Activated T-helper 1 cell treated with anti-CD3 and anti-CD28 coated beads, Interleukin-12 subunit alpha, Interleukin-12 subunit beta, Interleukin-2, Interleukin-4 antibody, amounts not matched to agents 30 ng/mL and 10 ng/mL and 1 ng/mL, durations not matched to agents 14 hours and 24 hours and 36 hours (primary cell): ENCODE measurements around the gene ACHE. TPM values are rescaled to one million over a fixed set of nuclear protein-coding genes. Genes with fewer than 3 reads are reported as not detected.
"Not testable (repeated sequence)": the region's sequence is repeated elsewhere in the genome, so short reads cannot be mapped to it uniquely, and the experiment has no call there.

Experiments
- DNase-seq: peaks from one replicate; pipeline ENCODE4 v3.0.0; 2021; ENCODE audit warnings: low spot score
- H3K27ac Mint-ChIP-seq: one replicate; pipeline ENCODE4 v1.8.0; 2021; ENCODE audit warnings: mild to moderate bottlenecking, mixed read lengths
- H3K27me3 Mint-ChIP-seq: one replicate; pipeline ENCODE4 v1.8.0; 2022; ENCODE audit warnings: mild to moderate bottlenecking, moderate library complexity, mixed read lengths; ENCODE audit not compliant: insufficient read depth
- H3K36me3 Mint-ChIP-seq: one replicate; pipeline ENCODE4 v1.8.0; 2021; ENCODE audit warnings: low read depth, mixed read lengths
- H3K4me1 Mint-ChIP-seq: one replicate; pipeline ENCODE4 v1.8.0; 2021; ENCODE audit warnings: low read depth, mixed read lengths
- H3K4me3 Mint-ChIP-seq: one replicate; pipeline ENCODE4 v1.8.0; 2021; ENCODE audit warnings: mild to moderate bottlenecking, moderate library complexity, mixed read lengths
- H3K9me3 Mint-ChIP-seq: one replicate; pipeline ENCODE4 v1.8.0; 2021; ENCODE audit warnings: mixed read lengths
- intact Hi-C: fragments of 100-400 bp; cut with micrococcal nuclease; formaldehyde crosslinking; loops from one replicate; pipeline ENCODE4 v1.15.1; 2024
- total RNA-seq: library from RNA; stranded (reverse); gene quantifications from 2 replicates; pipeline ENCODE4 v1.2.3, GENCODE V29; 2022

Gene ACHE
- total RNA-seq, result 0.17 and 0.21 TPM in 2 replicates

DNA sequence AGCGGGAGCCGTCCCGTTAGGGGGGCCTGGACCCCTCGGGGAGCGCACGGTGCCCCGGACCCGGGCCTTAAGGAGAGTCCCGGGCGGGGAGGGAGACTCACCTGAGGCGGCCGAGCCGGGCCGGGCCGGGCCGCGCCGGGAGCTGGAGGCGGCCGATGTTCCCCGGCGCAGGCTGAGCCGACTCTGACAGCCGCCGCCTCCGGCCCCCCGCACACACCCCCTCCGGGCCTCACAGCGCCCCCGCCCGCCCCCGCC lies at the start of gene ACHE:
TSS of gene ACHE (minus strand) at position 188 of the 255 bp plus-strand sequence. CDS start 1,656 bp downstream, outside the sequence.
- intact Hi-C loops, result loop anchor here (5.0 to 10.0 kb wide), 3 partner anchors 72 to 389 kb away; partner anchors contain the start of gene MUC12
- Mint-ChIP-seq H3K9me3 (no peaks in the 10 kb centered on the region), H3K4me1 (peaks cover 13% of the 10 kb centered on the region), H3K36me3 (peaks cover 3% of the 10 kb centered on the region), H3K27ac (peak within 1 kb of the TSS; percentile 27), H3K27me3 (peaks cover 58% of the 10 kb centered on the region), H3K4me3 (peak within 1 kb of the TSS; percentile 69)
- no peak for DNase-seq

DNA sequence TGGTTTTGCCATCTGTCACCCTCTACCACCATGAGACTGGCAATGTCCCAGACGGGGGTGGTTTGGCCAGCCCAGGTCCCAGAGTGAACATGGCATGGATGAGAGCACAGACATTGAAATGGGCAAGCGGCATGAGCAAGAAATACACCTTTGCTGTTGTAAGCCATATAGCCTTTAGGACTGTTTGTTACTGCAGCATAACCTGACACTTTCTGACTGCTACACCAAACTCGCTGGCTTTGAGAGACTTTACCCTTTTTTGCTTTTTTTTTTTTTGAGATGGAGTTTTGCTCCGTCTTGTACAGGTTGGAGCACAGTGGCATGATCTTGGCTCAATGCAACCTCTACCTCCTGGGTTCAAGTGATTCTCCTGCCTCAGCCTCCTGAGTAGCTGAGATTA lies 48.5 kb upstream of the ACHE start:
- Mint-ChIP-seq H3K36me3 (no peaks in the 10 kb centered on the region), H3K4me1 (no peaks in the 10 kb centered on the region), H3K4me3 (no peak overlapping the region), H3K27me3 (peaks cover 5% of the 10 kb centered on the region), H3K27ac (no peak overlapping the region), H3K9me3 (peaks cover 8% of the 10 kb centered on the region)
- intact Hi-C loops, result no loop called here
- DNase-seq, result no peak

- no peaks in the 10 kb centered on the region for H3K4me1 Mint-ChIP-seq
- peaks cover 3% of the 10 kb centered on the region for H3K27me3 Mint-ChIP-seq
- H3K27ac Mint-ChIP-seq, result no peak overlapping the region
- H3K4me3 Mint-ChIP-seq, result no peak overlapping the region
- no peaks in the 10 kb centered on the region for H3K36me3 Mint-ChIP-seq
- intact Hi-C loops, result no loop called here
- no peak for DNase-seq
- H3K9me3 Mint-ChIP-seq, result peaks cover 10% of the 10 kb centered on the region
Measured at GRCh38 chr7:100943693-100944092, 48.0 kb upstream of the ACHE start.

DNA sequence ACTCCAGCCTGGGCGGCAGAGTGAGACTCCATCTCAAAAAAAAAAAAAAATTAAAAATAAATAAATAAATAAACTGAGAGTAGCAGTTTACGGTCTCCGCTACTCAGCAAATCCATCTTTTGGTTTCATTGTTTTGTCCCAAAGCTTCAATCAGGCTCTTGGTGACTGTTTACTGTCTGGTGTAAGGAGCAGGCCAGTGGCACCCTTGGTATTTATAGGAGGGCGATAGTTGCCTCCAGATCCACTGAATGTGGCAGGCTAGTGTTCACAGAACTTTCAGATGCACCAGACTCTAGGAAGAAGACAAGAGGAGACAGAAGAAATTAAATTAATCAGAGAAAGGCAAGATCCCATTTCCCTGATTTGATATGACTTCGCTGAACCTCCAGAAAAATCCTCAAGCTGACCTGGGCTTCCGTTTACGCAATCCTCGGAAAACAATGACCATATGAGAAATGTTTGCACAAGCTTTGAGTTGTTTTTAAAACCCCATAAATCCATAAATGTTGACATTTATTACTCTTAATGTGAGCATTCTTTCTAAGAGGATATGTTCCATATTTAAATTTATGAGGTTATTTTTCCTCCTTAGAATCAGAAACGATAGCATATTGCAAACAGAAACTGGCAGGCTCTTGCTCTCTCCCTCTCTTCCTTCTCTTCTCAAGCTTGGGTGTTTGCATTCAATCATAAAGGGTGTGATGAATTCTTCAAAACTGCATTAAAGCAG lies 46.5 kb upstream of the ACHE start:
- no peak for DNase-seq
- H3K36me3 Mint-ChIP-seq, result no peaks in the 10 kb centered on the region
- peaks cover 2% of the 10 kb centered on the region for H3K27me3 Mint-ChIP-seq
- intact Hi-C loops, result no loop called here
- no peak overlapping the region for H3K27ac Mint-ChIP-seq
- peaks cover 10% of the 10 kb centered on the region for H3K9me3 Mint-ChIP-seq
- H3K4me1 Mint-ChIP-seq, result no peaks in the 10 kb centered on the region
- no peak overlapping the region for H3K4me3 Mint-ChIP-seq

DNA sequence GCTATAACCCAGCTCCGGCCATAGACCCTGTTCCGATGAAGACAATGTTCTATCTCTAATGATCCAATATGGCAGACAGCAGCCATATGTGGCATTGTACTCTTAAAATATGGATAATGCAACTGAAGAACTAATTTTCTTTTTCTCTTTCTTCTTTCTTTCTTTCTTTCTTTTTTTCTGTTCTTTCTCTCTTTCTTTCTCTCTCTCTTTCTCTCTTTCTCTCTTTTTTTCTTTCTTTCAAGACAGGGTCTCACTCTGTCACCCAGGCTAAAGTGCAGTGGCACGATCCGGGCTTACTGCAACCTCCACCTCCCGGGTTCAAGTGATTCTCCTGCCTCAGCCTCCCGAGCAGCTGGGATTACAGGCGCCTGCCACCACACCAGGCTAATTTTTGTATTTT lies 40.5 kb upstream of the ACHE start:
- H3K4me3 Mint-ChIP-seq, intact Hi-C loops, H3K27me3 Mint-ChIP-seq, DNase-seq, H3K36me3 Mint-ChIP-seq, H3K27ac Mint-ChIP-seq, H3K9me3 Mint-ChIP-seq, H3K4me1 Mint-ChIP-seq: not testable (repeated sequence)

- H3K9me3 Mint-ChIP-seq, H3K36me3 Mint-ChIP-seq, H3K27me3 Mint-ChIP-seq, intact Hi-C loops, H3K4me1 Mint-ChIP-seq, DNase-seq, H3K27ac Mint-ChIP-seq, H3K4me3 Mint-ChIP-seq: not testable (repeated sequence)
Measured at GRCh38 chr7:100935381-100935780, 39.7 kb upstream of the ACHE start.

DNA sequence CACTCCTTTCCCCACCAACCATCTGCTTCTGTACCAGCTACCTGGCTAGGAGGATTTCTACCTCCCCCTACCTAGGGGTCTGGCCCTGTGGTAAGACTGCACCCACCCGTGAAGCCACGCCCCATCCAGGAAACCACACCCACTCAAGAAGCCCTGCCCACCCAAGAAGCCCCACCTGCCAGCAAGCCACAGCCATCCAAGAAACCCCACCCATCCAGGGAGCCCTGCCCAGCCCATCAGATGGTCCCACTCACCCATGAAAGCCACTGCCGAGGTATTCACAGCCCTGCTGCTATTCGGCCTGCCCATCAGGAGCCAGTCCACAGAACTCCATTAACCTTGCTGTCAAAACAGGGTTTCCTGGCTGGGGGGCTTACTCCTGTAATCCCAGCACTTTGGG lies 38.0 kb upstream of the ACHE start:
- H3K27ac Mint-ChIP-seq, result no peak overlapping the region
- intact Hi-C loops, result no loop called here
- H3K27me3 Mint-ChIP-seq, result peaks cover 4% of the 10 kb centered on the region
- H3K4me3 Mint-ChIP-seq, result no peak overlapping the region
- H3K9me3 Mint-ChIP-seq, result no peaks in the 10 kb centered on the region
- H3K36me3 Mint-ChIP-seq, result no peaks in the 10 kb centered on the region
- DNase-seq, result no peak
- H3K4me1 Mint-ChIP-seq, result no peaks in the 10 kb centered on the region

GRCh38 chr7:100929808-100930174 lies 34.1 kb upstream of the ACHE start:
- Mint-ChIP-seq H3K4me1 (no peaks in the 10 kb centered on the region), H3K27ac (no peak overlapping the region), H3K9me3 (no peaks in the 10 kb centered on the region), H3K4me3 (no peak overlapping the region), H3K36me3 (no peaks in the 10 kb centered on the region), H3K27me3 (peaks cover 4% of the 10 kb centered on the region)
- intact Hi-C loops, result no loop called here
- DNase-seq, result no peak

DNA sequence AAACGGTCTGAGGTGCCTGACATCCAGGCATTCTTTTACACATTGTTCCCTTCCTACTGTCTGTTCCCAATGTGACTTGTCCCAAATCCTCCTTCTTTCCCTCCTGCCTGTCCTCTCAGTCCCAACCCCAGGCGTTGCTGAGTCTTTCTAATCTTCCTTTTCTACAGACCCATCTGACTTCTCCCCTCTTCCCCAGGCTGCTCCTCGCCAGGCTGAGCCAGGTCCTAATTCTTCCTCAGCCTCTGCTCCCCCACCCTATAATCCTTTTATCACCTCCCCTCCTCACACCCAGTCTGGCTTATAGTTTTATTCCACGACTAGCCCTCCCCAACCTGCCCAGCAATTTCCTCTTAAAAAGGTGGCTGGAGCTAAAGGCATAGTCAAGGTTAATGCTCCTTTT lies 27.9 kb upstream of the ACHE start:
- H3K27me3 Mint-ChIP-seq, H3K36me3 Mint-ChIP-seq, DNase-seq, H3K4me1 Mint-ChIP-seq, intact Hi-C loops, H3K27ac Mint-ChIP-seq, H3K9me3 Mint-ChIP-seq, H3K4me3 Mint-ChIP-seq: not testable (repeated sequence)

- DNase-seq, result no peak
- Mint-ChIP-seq H3K4me3 (no peak overlapping the region), H3K4me1 (no peaks in the 10 kb centered on the region), H3K27ac (no peak overlapping the region), H3K27me3 (peaks cover 7% of the 10 kb centered on the region), H3K36me3 (no peaks in the 10 kb centered on the region), H3K9me3 (no peaks in the 10 kb centered on the region)
- intact Hi-C loops, result no loop called here
Measured at GRCh38 chr7:100921039-100921438, 25.4 kb upstream of the ACHE start.

DNA sequence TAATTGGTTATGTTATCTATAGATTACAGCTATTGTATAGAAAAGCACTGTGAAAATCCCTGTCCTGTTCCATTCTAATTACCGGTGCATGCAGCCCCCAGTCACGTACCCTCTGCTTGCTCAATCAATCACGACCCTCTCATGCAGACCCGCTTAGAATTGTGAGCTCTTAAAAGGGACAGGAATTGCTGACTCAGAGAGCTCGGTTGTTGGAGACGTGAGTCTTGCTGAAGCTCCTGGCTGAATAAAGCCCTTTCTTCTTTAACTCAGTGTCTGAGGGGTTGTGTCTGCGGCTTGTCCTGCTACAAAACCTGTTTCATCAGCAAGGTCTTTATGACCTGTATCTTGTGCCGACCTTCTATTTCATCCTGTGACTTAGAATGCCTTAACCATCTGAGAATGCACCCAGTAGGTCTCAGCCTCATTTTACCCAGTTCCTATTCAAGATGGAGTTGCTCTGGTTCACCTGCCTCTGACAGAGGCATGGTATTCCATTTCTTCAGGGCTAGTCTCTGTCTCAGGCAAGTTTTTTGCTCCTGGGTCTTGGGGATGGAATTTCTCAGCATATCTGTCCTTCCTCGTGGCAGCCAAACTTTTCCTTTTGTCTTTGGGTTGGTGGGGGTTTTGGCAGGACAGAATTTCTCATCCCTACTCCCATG lies 24.2 kb upstream of the ACHE start:
- H3K4me1 Mint-ChIP-seq, H3K27ac Mint-ChIP-seq, DNase-seq, H3K36me3 Mint-ChIP-seq, H3K9me3 Mint-ChIP-seq, H3K4me3 Mint-ChIP-seq, H3K27me3 Mint-ChIP-seq, intact Hi-C loops: not testable (repeated sequence)

- H3K4me3 Mint-ChIP-seq, H3K4me1 Mint-ChIP-seq, H3K36me3 Mint-ChIP-seq, intact Hi-C loops, H3K27ac Mint-ChIP-seq, H3K9me3 Mint-ChIP-seq, DNase-seq, H3K27me3 Mint-ChIP-seq: not testable (repeated sequence)
Measured at GRCh38 chr7:100919335-100919734, 23.6 kb upstream of the ACHE start.

- H3K27me3 Mint-ChIP-seq, result peaks cover 3% of the 10 kb centered on the region
- intact Hi-C loops, result no loop called here
- no peak overlapping the region for H3K27ac Mint-ChIP-seq
- H3K4me1 Mint-ChIP-seq, result no peaks in the 10 kb centered on the region
- no peak overlapping the region for H3K4me3 Mint-ChIP-seq
- DNase-seq, result no peak
- no peaks in the 10 kb centered on the region for H3K9me3 Mint-ChIP-seq
- H3K36me3 Mint-ChIP-seq, result no peaks in the 10 kb centered on the region
Measured at GRCh38 chr7:100914879-100915447, 19.3 kb upstream of the ACHE start.
